Keratinocyte (primary cell): ENCODE measurements around the gene TENM4. TPM values are rescaled to one million over a fixed set of nuclear protein-coding genes. Genes with fewer than 3 reads are reported as not detected.

ENCODE experiments used
- DNase-seq: peaks from one replicate; pipeline ENCODE4 v3.0.0-alpha.2; 2011; ENCODE audit warnings: low read depth, missing footprints, low spot score
- FAIRE-seq: peaks from 2 replicates; lab custom pipeline; 2011; peaks lifted over from hg19 to GRCh38; lab: Jason Lieb, UNC
- H2AFZ ChIP-seq: 2 replicates; pipeline ENCODE4 v1.6.0; 2012; ENCODE audit warnings: low read length, control low read depth, inconsistent platforms; ENCODE audit not compliant: control insufficient read depth
- H3K27ac ChIP-seq: 2 replicates; pipeline ENCODE4 v1.5.1; 2011; ENCODE audit warnings: low read length; ENCODE audit not compliant: control insufficient read depth, insufficient read depth
- H3K27me3 ChIP-seq: 3 replicates; pipeline ENCODE4 v1.6.0; 2011; ENCODE audit warnings: low read length; ENCODE audit not compliant: control insufficient read depth, insufficient read depth; ENCODE audit errors: extremely low read depth
- H3K36me3 ChIP-seq, 2 experiments: 2 replicates in 1 of 2; 3 replicates in 1 of 2; pipeline ENCODE4 v1.5.1; 2011; ENCODE audit warnings: low read length in 2 of 2, mild to moderate bottlenecking in 1 of 2; ENCODE audit not compliant: control insufficient read depth in 2 of 2, insufficient read depth in 2 of 2; ENCODE audit errors: extremely low read depth in 1 of 2
- H3K4me1 ChIP-seq: 3 replicates; pipeline ENCODE4 v1.5.1; 2011; ENCODE audit warnings: low read length; ENCODE audit not compliant: control insufficient read depth, insufficient read depth; ENCODE audit errors: extremely low read depth
- H3K4me2 ChIP-seq: 3 replicates; pipeline ENCODE4 v1.6.0; 2011; ENCODE audit warnings: low read depth, low read length; ENCODE audit not compliant: control insufficient read depth, insufficient read depth; ENCODE audit errors: extremely low read depth
- H3K4me3 ChIP-seq, 3 experiments: fragments of 200-600 bp in 1 of 3; sonication (generic) in 1 of 3; 2 replicates in 2 of 3; 3 replicates in 1 of 3; pipeline ENCODE4 v1.5.1; 2011 to 2016; ENCODE audit warnings: low read length in 3 of 3, mild to moderate bottlenecking in 3 of 3, control low read depth in 2 of 3, inconsistent platforms in 1 of 3, low read depth in 1 of 3, mixed read lengths in 1 of 3, mixed run types in 1 of 3, moderate library complexity in 1 of 3; ENCODE audit not compliant: control insufficient read depth in 2 of 3, insufficient read depth in 2 of 3; ENCODE audit errors: extremely low read depth in 1 of 3
- H3K79me2 ChIP-seq: 2 replicates; pipeline ENCODE4 v1.6.0; 2012; ENCODE audit warnings: low read length; ENCODE audit not compliant: control insufficient read depth, insufficient read depth
- H3K9ac ChIP-seq: 3 replicates; pipeline ENCODE4 v1.6.0; 2011; ENCODE audit warnings: low read length; ENCODE audit not compliant: control insufficient read depth, insufficient read depth; ENCODE audit errors: extremely low read depth
- H3K9me1 ChIP-seq: 3 replicates; pipeline ENCODE4 v1.6.0; 2011; ENCODE audit warnings: low read length; ENCODE audit not compliant: control insufficient read depth, insufficient read depth; ENCODE audit errors: extremely low read depth
- H3K9me3 ChIP-seq: 2 replicates; pipeline ENCODE4 v1.5.1; 2012; ENCODE audit warnings: low read depth, low read length; ENCODE audit not compliant: control insufficient read depth
- H4K20me1 ChIP-seq: 3 replicates; pipeline ENCODE4 v1.6.0; 2011; ENCODE audit warnings: low read length; ENCODE audit not compliant: control insufficient read depth, insufficient read depth; ENCODE audit errors: extremely low read depth
- EZH2 ChIP-seq: IDR thresholded peaks from one replicate; pipeline ENCODE4 v1.6.1; 2012; ENCODE audit warnings: inconsistent platforms, mild to moderate bottlenecking, low read length, moderate library complexity
- dilution Hi-C: fragments of 300-500 bp; cut with MboI; formaldehyde crosslinking; loops from one replicate; pipeline ENCODE4 v1.7.0; 2020; ENCODE audit warnings: low sequenced_read_pairs; ENCODE audit not compliant: extremely low pct_ligation_motif_present
- polyA plus RNA-seq, 5 experiments: library from polyadenylated mRNA; depleted of rRNA in 3 of 5; stranded (reverse) in 3 of 5; stranded (forward) in 1 of 5; unstranded in 1 of 5; fragments of >200 nt; gene quantifications; 1 replicate in 1 of 5; 2 replicates in 3 of 5; 3 replicates in 1 of 5; pipeline versions ENCODE4 v1.2.1 to v1.2.3, GENCODE V29; 2011 to 2012; ENCODE audit warnings: missing spikeins in 2 of 5, low read depth in 1 of 5, low replicate concordance in 1 of 5
- TF ChIP-seq, protein P1 (sequence below), 3 experiments: IDR thresholded peaks in 1 of 3; conservative IDR thresholded peaks in 1 of 3; optimal IDR thresholded peaks in 1 of 3; 2 replicates in 2 of 3; 3 replicates in 1 of 3; pipeline versions ENCODE3 to v1.5.1; 2011; ENCODE audit warnings: low read length in 3 of 3, mild to moderate bottlenecking in 3 of 3, moderate library complexity in 2 of 3, control low read depth in 1 of 3, inconsistent platforms in 1 of 3; ENCODE audit not compliant: insufficient read depth in 2 of 3; ENCODE audit errors: extremely low read depth in 1 of 3

Gene TENM4
- polyA plus RNA-seq, 1 donor (not counting 4 experiments of a cell fraction or from before 2014, with no cell fraction given) = 3.5 TPM

DNA sequence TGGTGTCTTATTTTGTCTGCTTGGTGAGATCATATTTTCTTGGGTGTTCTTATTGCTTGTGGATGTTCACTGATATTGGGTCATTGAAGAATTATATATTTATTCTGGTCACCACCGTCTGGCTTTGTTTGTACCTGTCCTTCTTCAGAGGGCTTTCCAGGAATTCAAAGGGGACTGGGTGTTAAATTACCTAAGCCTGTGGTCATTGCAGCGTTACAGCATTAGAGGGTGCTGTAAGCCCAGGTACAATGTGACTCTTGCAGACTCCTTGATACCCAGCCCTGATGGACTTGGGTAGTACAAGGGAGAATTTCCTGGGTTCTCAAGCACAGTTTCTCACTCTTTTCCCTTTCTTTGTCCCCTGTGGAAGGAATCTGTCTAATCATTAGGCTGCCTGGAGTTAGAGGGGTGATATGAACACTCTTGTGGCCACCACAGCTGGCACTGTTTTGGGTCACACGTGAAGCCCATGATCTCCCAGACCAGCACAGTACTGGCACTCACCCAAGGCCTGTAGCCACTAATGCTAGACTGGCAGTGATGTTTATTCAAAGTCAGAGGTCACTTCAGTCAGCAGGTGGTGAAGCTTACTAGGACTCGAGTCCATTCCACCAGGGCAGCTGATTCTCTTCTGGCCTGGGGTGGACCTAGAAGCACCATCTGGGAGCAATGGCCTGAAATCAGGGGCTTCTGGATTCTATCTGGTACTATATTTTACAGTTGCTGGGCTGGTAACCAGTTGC lies 810.1 kb downstream of the TENM4 start:
- FAIRE-seq (peak; percentile 57), DNase-seq (no peak)
- Histone ChIP-seq H3K9me1 (no peaks in the 10 kb centered on the region), H3K36me3 (no peaks in the 10 kb centered on the region), H3K4me3 (no peak overlapping the region), H3K27me3 (no peaks in the 10 kb centered on the region), H4K20me1 (no peaks in the 10 kb centered on the region), H3K9me3 (peaks cover 3% of the 10 kb centered on the region), H3K79me2 (no peaks in the 10 kb centered on the region), H3K4me2 (no peak overlapping the region), H3K9ac (no peak overlapping the region), H3K4me1 (no peaks in the 10 kb centered on the region), H2AFZ (no peak overlapping the region), H3K27ac (no peak overlapping the region)
- dilution Hi-C loops = no loop called here
- TF ChIP-seq, protein P1, sequence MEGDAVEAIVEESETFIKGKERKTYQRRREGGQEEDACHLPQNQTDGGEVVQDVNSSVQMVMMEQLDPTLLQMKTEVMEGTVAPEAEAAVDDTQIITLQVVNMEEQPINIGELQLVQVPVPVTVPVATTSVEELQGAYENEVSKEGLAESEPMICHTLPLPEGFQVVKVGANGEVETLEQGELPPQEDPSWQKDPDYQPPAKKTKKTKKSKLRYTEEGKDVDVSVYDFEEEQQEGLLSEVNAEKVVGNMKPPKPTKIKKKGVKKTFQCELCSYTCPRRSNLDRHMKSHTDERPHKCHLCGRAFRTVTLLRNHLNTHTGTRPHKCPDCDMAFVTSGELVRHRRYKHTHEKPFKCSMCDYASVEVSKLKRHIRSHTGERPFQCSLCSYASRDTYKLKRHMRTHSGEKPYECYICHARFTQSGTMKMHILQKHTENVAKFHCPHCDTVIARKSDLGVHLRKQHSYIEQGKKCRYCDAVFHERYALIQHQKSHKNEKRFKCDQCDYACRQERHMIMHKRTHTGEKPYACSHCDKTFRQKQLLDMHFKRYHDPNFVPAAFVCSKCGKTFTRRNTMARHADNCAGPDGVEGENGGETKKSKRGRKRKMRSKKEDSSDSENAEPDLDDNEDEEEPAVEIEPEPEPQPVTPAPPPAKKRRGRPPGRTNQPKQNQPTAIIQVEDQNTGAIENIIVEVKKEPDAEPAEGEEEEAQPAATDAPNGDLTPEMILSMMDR (optimal IDR thresholded peaks at IDR 0.05 in 1 of 3, IDR thresholded peaks at IDR 0.05 in 1 of 3, conservative IDR thresholded peaks at IDR 0.05 in 1 of 3; ENCODE audit: extremely low read depth in 1 of 3, insufficient read depth in 2 of 3, low read length in 3 of 3) = peak in 2 of 3 experiments; percentile 19 to 36
- TF ChIP-seq EZH2 = no peak

DNA sequence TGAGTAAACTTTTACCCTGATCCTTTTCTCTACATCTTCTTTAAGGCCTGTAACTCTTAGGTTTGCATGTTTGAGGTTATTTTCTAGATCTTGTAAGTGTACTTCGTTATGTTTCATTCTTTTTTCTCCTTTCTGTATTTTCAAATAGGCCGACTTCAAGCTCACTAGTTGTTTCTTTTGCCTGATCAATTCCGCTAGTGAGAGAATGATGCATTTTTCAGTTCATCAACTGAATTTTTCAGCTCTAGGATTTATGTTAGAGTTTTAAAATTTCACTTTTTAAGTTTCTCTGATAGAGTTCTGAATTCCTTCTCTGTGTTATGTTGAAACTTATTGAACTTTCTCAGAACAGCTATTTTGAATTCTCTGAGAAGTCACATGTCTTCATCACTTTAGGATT lies 810.7 kb downstream of the TENM4 start:
- no peaks in the 10 kb centered on the region for H4K20me1 ChIP-seq
- H3K4me1 ChIP-seq = no peaks in the 10 kb centered on the region
- TF ChIP-seq EZH2 = no peak
- TF ChIP-seq, protein P1 (optimal IDR thresholded peaks at IDR 0.05 in 1 of 3, IDR thresholded peaks at IDR 0.05 in 1 of 3, conservative IDR thresholded peaks at IDR 0.05 in 1 of 3; ENCODE audit: extremely low read depth in 1 of 3, insufficient read depth in 2 of 3, low read length in 3 of 3) = no peak
- peaks cover 3% of the 10 kb centered on the region for H3K9me3 ChIP-seq
- no peak overlapping the region for H3K27ac ChIP-seq
- no peak overlapping the region for H3K4me3 ChIP-seq
- H3K27me3 ChIP-seq = no peaks in the 10 kb centered on the region
- H3K9me1 ChIP-seq = no peaks in the 10 kb centered on the region
- H3K36me3 ChIP-seq = no peaks in the 10 kb centered on the region
- H3K9ac ChIP-seq = no peak overlapping the region
- no peak overlapping the region for H3K4me2 ChIP-seq
- no peaks in the 10 kb centered on the region for H3K79me2 ChIP-seq
- FAIRE-seq (no peak), DNase-seq (no peak)
- dilution Hi-C loops = no loop called here
- H2AFZ ChIP-seq = no peak overlapping the region
